ENCODE measurements around the gene ZNF618.

- TF ChIP-seq, protein P1, sequence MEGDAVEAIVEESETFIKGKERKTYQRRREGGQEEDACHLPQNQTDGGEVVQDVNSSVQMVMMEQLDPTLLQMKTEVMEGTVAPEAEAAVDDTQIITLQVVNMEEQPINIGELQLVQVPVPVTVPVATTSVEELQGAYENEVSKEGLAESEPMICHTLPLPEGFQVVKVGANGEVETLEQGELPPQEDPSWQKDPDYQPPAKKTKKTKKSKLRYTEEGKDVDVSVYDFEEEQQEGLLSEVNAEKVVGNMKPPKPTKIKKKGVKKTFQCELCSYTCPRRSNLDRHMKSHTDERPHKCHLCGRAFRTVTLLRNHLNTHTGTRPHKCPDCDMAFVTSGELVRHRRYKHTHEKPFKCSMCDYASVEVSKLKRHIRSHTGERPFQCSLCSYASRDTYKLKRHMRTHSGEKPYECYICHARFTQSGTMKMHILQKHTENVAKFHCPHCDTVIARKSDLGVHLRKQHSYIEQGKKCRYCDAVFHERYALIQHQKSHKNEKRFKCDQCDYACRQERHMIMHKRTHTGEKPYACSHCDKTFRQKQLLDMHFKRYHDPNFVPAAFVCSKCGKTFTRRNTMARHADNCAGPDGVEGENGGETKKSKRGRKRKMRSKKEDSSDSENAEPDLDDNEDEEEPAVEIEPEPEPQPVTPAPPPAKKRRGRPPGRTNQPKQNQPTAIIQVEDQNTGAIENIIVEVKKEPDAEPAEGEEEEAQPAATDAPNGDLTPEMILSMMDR (conservative IDR thresholded peaks at IDR 0.05; ENCODE audit: low read length): no peak
- TF ChIP-seq EZH2phosphoT487 (IDR thresholded peaks at IDR 0.05; ENCODE audit: borderline replicate concordance, low read depth, low read length): no peak
These were observed 137.9 kb downstream of the ZNF618 start for GRCh38 chr9:114014044-114014443.
